IMR-90 (cell line): ENCODE results near the gene TM9SF4. TPM values are rescaled to one million over a fixed set of nuclear protein-coding genes. Genes with fewer than 3 reads are reported as not detected.

ENCODE experiments used
- ATAC-seq: fragments of 200-7000 bp; cut with Tn5 transposase; 2 replicates; pipeline ENCODE4 v1.9.1; 2020; ENCODE audit warnings: low read depth, mild to moderate bottlenecking, moderate library complexity
- BruUV-seq: library from RNA; stranded (reverse); fragments of 400-500 nt; replicated peaks from 2 replicates; lab custom pipeline; 2021; lab: Mats Ljungman, UMichigan
- CTCF ChIA-PET: fragments of 300-600 bp; formaldehyde crosslinking; extraction: SDS; loops from one replicate; lab custom pipeline; 2021; ENCODE audit warnings: antibody characterized with exemption; lab: Yijun Ruan, JAX
- POLR2A ChIA-PET: fragments of 300-600 bp; sonication (Branson Sonifier 250); formaldehyde crosslinking; loops from one replicate; lab custom pipeline; 2022; ENCODE audit warnings: antibody characterized with exemption; ENCODE audit not compliant: unreplicated experiment; lab: Charles Lee
- DNase-seq: peaks from one replicate; pipeline ENCODE4 v3.0.0; 2013
- H2AFZ ChIP-seq: replicated peaks from 2 replicates; pipeline ENCODE3; 2013; ENCODE audit warnings: low read length, mild to moderate bottlenecking; ENCODE audit not compliant: poor library complexity
- H2AK5ac ChIP-seq: 2 replicates; pipeline ENCODE4 v1.6.1; 2013; ENCODE audit warnings: low read depth, low read length, inconsistent platforms
- H2AK9ac ChIP-seq: replicated peaks from 2 replicates; pipeline ENCODE3; 2013; ENCODE audit warnings: mild to moderate bottlenecking, low read depth, low read length, moderate library complexity; ENCODE audit not compliant: poor library complexity
- H2BK120ac ChIP-seq: 2 replicates; pipeline ENCODE4 v1.6.1; 2013; ENCODE audit warnings: low read depth, low read length, inconsistent platforms
- H2BK15ac ChIP-seq: 3 replicates; pipeline ENCODE4 v1.6.1; 2013; ENCODE audit warnings: low read depth, low read length, inconsistent platforms
- H2BK20ac ChIP-seq: 2 replicates; pipeline ENCODE4 v1.6.1; 2013; ENCODE audit warnings: low read depth, mild to moderate bottlenecking, inconsistent platforms, low read length, moderate library complexity
- H2BK5ac ChIP-seq: 2 replicates; pipeline ENCODE4 v1.6.1; 2013; ENCODE audit warnings: mild to moderate bottlenecking, low read depth, low read length, inconsistent platforms; ENCODE audit not compliant: poor library complexity, severe bottlenecking
- H3K14ac ChIP-seq: replicated peaks from 2 replicates; pipeline ENCODE4 v1.6.1; 2013; ENCODE audit warnings: low read depth, low read length, inconsistent platforms
- H3K18ac ChIP-seq: 2 replicates; pipeline ENCODE4 v1.6.1; 2013; ENCODE audit warnings: low read depth, low read length, control low read depth
- H3K23ac ChIP-seq: 2 replicates; pipeline ENCODE4 v1.6.1; 2013; ENCODE audit warnings: low read depth, low read length, inconsistent platforms
- H3K27ac ChIP-seq: 2 replicates; pipeline ENCODE4 v1.5.1; 2013; ENCODE audit warnings: mild to moderate bottlenecking, control low read depth, low read length; ENCODE audit not compliant: insufficient read depth
- H3K27me3 ChIP-seq: 2 replicates; pipeline ENCODE4 v1.6.1; 2013; ENCODE audit warnings: low read length; ENCODE audit not compliant: control insufficient read depth, insufficient read depth
- H3K36me3 ChIP-seq: 2 replicates; pipeline ENCODE4 v1.6.1; 2013; ENCODE audit warnings: low read length, mixed read lengths; ENCODE audit not compliant: control insufficient read depth, insufficient read depth
- H3K4ac ChIP-seq: 2 replicates; pipeline ENCODE4 v1.6.1; 2013; ENCODE audit warnings: low read depth, low read length, inconsistent platforms
- H3K4me1 ChIP-seq: 2 replicates; pipeline ENCODE4 v1.6.1; 2013; ENCODE audit warnings: low read length, mixed read lengths; ENCODE audit not compliant: control insufficient read depth, insufficient read depth
- H3K4me2 ChIP-seq: 2 replicates; pipeline ENCODE4 v1.6.1; 2013; ENCODE audit warnings: low read depth, mild to moderate bottlenecking, control low read depth, low read length, moderate library complexity
- H3K4me3 ChIP-seq: 2 replicates; pipeline ENCODE4 v1.5.1; 2013; ENCODE audit warnings: low read depth, mild to moderate bottlenecking, control low read depth, low read length, moderate library complexity; ENCODE audit not compliant: insufficient read depth
- H3K56ac ChIP-seq: 2 replicates; pipeline ENCODE4 v1.6.1; 2013; ENCODE audit warnings: low read length, inconsistent platforms; ENCODE audit not compliant: insufficient read depth; ENCODE audit errors: extremely low read depth
- H3K79me1 ChIP-seq, 2 experiments: 2 replicates each; pipeline ENCODE4 v1.6.1; 2013; ENCODE audit warnings: low read length in 2 of 2, inconsistent platforms in 1 of 2, low read depth in 1 of 2
- H3K9ac ChIP-seq: 2 replicates; pipeline ENCODE4 v1.6.1; 2013; ENCODE audit warnings: low read depth, low read length, control low read depth
- H3K9me1 ChIP-seq: 2 replicates; pipeline ENCODE4 v1.6.1; 2013; ENCODE audit warnings: low read length, inconsistent platforms; ENCODE audit not compliant: insufficient read depth
- H3K9me3 ChIP-seq: 2 replicates; pipeline ENCODE4 v1.6.1; 2013; ENCODE audit warnings: low read length; ENCODE audit not compliant: control insufficient read depth, insufficient read depth
- H4K20me1 ChIP-seq: 2 replicates; pipeline ENCODE4 v1.6.1; 2013; ENCODE audit warnings: low read length, inconsistent platforms; ENCODE audit not compliant: insufficient read depth
- H4K5ac ChIP-seq: 2 replicates; pipeline ENCODE4 v1.6.1; 2013; ENCODE audit warnings: mild to moderate bottlenecking, low read depth, low read length, control low read depth
- H4K8ac ChIP-seq, 2 experiments: 2 replicates each; pipeline ENCODE4 v1.6.1; 2013; ENCODE audit warnings: low read depth in 2 of 2, low read length in 2 of 2, control low read depth in 1 of 2, inconsistent platforms in 1 of 2
- H4K91ac ChIP-seq: 2 replicates; pipeline ENCODE4 v1.6.1; 2013; ENCODE audit warnings: low read depth, low read length, inconsistent platforms; ENCODE audit not compliant: insufficient read depth
- CEBPB ChIP-seq: IDR thresholded peaks from 2 replicates; pipeline ENCODE4 v1.6.1; 2012; ENCODE audit warnings: low read depth, low read length, improper control_type of control experiment
- FOS ChIP-seq: fragments of 150-350 bp; IDR thresholded peaks from 2 replicates; pipeline ENCODE4 v1.6.1; 2016; ENCODE audit warnings: low read depth, low read length
- MAFK ChIP-seq: IDR thresholded peaks from 2 replicates; pipeline ENCODE4 v1.6.1; 2012; ENCODE audit warnings: low read depth, low read length, improper control_type of control experiment
- MAZ ChIP-seq: IDR thresholded peaks from 2 replicates; pipeline ENCODE4 v1.6.1; 2012; ENCODE audit warnings: low read depth, mild to moderate bottlenecking, low read length, improper control_type of control experiment, moderate library complexity, borderline replicate concordance
- NFE2L2 ChIP-seq: fragments of 150-350 bp; IDR thresholded peaks from 2 replicates; pipeline ENCODE4 v1.6.1; 2016; ENCODE audit warnings: low read depth, mild to moderate bottlenecking, low read length
- RFX5 ChIP-seq: IDR thresholded peaks from 2 replicates; pipeline ENCODE4 v1.8.0; 2012; ENCODE audit warnings: low read depth, mild to moderate bottlenecking, low read length, moderate library complexity
- WGBS, 2 experiments: methylation state at CpG; one replicate each; pipeline versions ENCODE4 v1.1.5 to v1.1.7; 2013; ENCODE audit warnings: missing lambda C conversion rate in 2 of 2; ENCODE audit not compliant: insufficient read length in 1 of 2; ENCODE audit errors: extremely low coverage in 2 of 2; 5-methylcytosine and 5-hydroxymethylcytosine counted together
- dilution Hi-C: fragments of 300-500 bp; cut with HindIII; formaldehyde crosslinking; loops from one replicate; pipeline ENCODE4 v1.14.3; 2018; ENCODE audit warnings: low sequenced_read_pairs; ENCODE audit not compliant: unreplicated experiment
- in situ Hi-C: fragments of 300-500 bp; cut with MboI; formaldehyde crosslinking; loops from 3 replicates; pipeline ENCODE4 v1.14.3; 2019; ENCODE audit warnings: low sequenced_read_pairs, inconsistent platforms, mixed read lengths
- intact Hi-C: fragments of 100-400 bp; cut with micrococcal nuclease; formaldehyde crosslinking; loops from 2 replicates; pipeline ENCODE4 v1.10.0; 2022
- polyA plus RNA-seq, 3 experiments: library from polyadenylated mRNA; depleted of rRNA; stranded (reverse); fragments of >200 nt; gene quantifications; 2 replicates each; pipeline ENCODE4 v1.2.3, GENCODE V29; 2012; ENCODE audit warnings: low replicate concordance in 1 of 3
- total RNA-seq: library from RNA; depleted of rRNA; stranded (reverse); fragments of >200 nt; gene quantifications from 2 replicates; pipeline ENCODE4 v1.2.3, GENCODE V29; 2012

Gene TM9SF4
- total and polyA plus RNA-seq, 2 of the 4 experiments (the other 2 are of a cell fraction): 35.3 to 59.1 TPM

- Histone ChIP-seq H3K14ac (no peak overlapping the region), H3K56ac (no peak overlapping the region), H3K27ac (no peak overlapping the region), H2AFZ (no peak overlapping the region), H3K9me1 (0 out of 2 replicates have a peak, but pooled peaks cover 7% of the 10 kb centered on the region), H3K27me3 (no peaks in the 10 kb centered on the region), H3K79me1 (peaks cover 18 to 46% of the 10 kb centered on the region in 2 experiments), H2AK5ac (no peak overlapping the region), H3K36me3 (peaks cover 46% of the 10 kb centered on the region), H2BK120ac (no peak overlapping the region), H4K20me1 (no peaks in the 10 kb centered on the region), H2BK15ac (no peak overlapping the region), H4K5ac (no peak overlapping the region), H3K9me3 (no peaks in the 10 kb centered on the region), H4K8ac (no peak overlapping the region), H3K4ac (no peak overlapping the region), H2AK9ac (no peak overlapping the region), H3K4me2 (no peak overlapping the region), H2BK5ac (no peak overlapping the region), H3K23ac (no peak overlapping the region), H3K4me1 (peaks cover 4% of the 10 kb centered on the region; the same call in 1 of the 2 replicates), H2BK20ac (no peak overlapping the region), H4K91ac (no peak overlapping the region), H3K9ac (no peak overlapping the region), H3K18ac (no peak overlapping the region), H3K4me3 (no peak overlapping the region)
- BruUV-seq: no TSS peak
- CTCF ChIA-PET: no interaction called here
- POLR2A ChIA-PET: no interaction called here
- ATAC-seq (no peak), DNase-seq (no peak)
- dilution Hi-C loops (no loop called here), intact Hi-C loops (no loop called here), in situ Hi-C loops (no loop called here)
- TF ChIP-seq MAZ (no peak), FOS (no peak), RFX5 (no peak), MAFK (no peak), NFE2L2 (no peak), CEBPB (no peak)
- no CpG with 5 or more reads among the region's 1 CpG for WGBS, 2 experiments
Observed at GRCh38 chr20:32213870-32214269, 104.4 kb downstream of the TM9SF4 start.
